Measurements from ENCODE around the gene SNAI3.

SNAI3 gene

GRCh38 chr16:88721236-88721635 is 34.9 kb upstream of the SNAI3 start:
- DNase-seq = no peak

GRCh38 chr16:88720396-88720970 is 34.2 kb upstream of the SNAI3 start:
- DNase-seq = no peak

DNA sequence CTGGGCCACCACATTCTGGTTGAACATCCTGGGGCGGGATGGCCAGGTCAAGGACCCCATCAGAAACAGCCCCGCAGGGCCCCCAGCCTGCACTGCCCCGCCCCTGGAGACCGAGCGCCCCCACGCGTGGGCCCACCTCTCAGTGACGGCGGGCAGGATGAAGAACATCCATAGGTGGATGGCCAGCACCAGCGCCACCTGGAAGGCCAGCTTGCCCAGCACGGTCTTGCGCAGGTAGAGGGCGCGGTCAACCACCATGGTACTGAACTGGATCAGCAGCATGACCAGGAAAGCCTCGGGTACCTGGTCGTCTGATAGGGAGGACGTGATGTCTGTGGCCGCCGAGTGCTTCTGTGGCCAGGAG is 33.6 kb upstream of the SNAI3 start:
- DNase-seq = no peak

DNA sequence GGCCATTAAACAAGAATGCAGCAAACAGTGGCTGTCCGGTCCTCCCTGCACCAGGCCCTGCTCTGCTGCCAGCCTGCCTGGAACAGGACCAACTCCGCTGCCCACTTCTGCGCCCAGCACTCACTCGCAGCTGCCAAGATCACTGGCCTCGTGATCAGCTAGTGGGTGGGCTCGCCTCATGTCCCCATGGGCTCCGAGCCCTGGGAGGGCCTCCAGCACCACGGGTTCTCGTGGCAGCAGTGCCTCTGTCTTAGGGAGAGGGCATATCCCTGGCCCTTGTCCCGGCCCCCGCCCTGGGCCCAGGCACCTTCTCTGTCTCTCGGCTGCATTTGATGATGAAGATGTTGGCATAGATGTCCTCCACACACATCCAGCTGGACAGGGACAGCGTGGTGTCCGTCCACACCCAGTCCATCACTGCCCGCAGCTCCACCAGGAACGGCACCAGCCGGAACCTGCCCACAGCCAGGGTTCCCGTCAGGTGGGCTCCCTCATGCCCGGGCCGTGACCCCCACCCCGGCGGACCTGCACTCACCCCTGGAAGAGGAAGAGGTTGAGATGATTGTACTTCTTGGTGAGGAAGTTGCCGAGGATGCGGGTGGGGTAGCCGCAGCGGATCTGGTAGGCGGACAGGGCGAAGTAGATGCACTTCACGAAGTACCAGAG is 33.1 kb upstream of the SNAI3 start:
- DNase-seq = no peak

DNA sequence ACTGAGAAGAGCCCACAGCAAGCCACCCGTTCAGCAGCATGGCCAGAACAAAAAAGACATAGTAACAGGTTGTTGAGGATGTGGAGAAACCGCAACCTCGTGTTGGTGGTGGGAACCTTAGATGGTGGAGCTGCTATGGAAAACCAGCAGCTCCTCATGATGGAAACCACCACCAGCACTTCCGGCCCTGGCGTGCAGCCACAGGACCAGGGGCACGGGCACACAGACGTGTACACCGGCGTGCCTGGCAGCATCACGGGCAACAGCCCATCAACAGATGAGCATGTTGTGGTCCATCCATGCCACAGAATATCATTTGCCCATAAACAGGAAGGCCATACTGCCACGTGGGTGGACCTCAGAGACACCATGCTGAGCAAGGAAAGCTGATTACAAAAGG is 31.9 kb upstream of the SNAI3 start:
- no peak for DNase-seq

DNA sequence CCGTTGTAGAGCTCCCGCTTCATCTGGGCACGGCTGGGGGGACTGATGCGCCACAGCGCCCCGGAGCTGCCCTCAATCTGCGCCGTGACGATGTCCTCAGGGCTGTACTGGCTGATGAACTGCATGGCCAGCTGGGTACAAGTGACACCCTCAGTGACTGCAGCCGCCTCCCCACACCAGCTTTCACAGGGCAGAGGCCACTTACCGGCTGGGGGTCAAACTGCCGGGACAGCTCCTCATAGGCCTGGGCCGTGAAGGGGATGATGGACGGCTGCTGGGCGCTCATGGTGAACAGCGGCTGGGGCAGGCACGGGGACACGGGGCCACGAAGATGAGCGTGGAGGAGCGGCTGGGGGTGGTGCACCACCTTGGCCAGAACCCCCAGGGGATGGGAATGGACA is 30.3 kb upstream of the SNAI3 start:
- no peak for DNase-seq

- DNase-seq = no peak
Measured at GRCh38 chr16:88716201-88716600, 29.9 kb upstream of the SNAI3 start.

DNA sequence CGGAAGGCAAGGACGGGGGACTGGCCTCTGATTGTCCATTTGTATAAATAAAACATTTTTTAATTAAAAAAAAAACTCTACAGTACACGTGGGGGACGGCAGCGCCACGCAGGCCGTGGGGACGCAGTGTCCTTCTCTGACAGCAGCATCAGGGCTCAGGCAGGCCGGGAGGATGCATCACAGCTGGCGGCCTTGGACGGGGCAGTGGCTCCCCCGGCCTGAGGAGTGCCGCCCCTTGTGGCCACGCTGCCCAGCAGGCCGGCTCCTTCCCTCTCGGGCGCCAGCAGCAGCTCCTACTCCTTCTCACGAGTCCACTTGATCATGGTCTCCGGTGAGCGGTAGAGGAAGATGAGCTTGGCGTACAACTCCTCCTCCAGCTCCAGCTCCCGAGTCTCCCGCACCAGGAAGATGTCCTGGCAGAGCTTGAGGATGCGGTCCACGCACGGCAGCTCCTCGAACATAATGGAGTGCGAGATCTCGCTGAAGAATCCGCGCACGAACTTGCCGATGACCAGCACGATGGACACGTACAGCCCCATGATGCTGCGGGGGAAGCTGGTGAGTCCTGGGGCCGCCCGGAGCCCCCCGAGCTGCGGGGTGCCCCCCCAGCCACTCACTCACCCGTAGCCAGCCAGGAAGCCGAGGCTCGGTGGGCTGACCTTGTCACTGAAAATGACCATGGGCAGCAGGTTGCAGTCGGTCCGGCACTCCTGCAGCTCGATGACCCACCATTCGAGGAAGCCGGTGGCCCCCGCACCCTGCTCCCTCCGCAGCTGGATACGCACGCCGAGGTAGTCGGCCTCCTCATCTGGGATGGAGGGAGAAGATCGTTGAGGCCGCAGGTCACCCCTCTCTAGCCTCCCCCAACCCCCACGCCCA is 29.2 kb upstream of the SNAI3 start:
- DNase-seq = no peak

GRCh38 chr16:88714420-88715302 is 28.4 kb upstream of the SNAI3 start:
- DNase-seq = no peak

DNA sequence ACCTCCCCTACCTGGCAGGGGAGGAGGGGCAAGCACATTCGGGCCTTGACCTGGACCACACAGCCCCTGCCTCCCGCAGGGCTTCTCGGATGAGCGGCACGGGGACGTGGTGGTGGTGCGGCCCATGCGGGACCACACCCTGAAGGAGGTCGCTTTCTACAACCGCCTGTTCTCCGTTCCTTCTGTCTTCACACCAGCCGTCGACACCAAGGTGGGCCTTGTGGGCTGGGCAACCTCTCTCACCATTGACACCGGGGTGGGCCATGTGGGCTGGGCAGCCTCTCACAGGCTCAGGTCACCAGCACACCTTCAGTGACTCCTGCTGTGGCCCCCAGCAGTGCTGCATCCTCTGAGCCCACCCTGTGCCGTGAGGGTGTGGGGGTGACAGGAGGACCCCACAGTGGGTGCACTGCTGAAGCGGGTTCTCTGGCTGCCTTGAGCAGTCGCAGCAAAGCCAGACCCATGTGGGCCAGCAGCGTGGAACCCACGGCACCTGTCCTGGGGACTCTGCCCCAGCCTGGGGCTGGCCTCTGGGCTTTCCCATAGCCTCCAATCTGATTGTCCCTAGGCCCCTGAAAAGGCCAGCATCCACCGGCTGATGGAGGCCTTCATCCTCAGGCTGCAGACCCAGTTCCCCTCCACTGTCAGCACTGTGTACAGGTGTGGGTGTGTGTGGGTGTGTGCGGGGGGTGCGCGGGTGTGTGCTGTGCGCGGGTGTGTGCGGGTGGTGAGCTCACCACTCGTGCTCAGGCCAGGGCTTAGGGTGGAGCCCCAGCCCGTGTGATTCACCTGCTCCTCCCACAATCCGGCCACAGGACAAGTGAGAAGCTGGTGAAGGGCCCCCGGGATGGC is 27.5 kb upstream of the SNAI3 start:
- DNase-seq = no peak

GRCh38 chr16:88713054-88713453 is 26.7 kb upstream of the SNAI3 start:
- DNase-seq = no peak

- no peak for DNase-seq
Measured at GRCh38 chr16:88712362-88712979, 26.2 kb upstream of the SNAI3 start.

GRCh38 chr16:88711750-88712340 is 25.5 kb upstream of the SNAI3 start:
- DNase-seq = no peak

DNA sequence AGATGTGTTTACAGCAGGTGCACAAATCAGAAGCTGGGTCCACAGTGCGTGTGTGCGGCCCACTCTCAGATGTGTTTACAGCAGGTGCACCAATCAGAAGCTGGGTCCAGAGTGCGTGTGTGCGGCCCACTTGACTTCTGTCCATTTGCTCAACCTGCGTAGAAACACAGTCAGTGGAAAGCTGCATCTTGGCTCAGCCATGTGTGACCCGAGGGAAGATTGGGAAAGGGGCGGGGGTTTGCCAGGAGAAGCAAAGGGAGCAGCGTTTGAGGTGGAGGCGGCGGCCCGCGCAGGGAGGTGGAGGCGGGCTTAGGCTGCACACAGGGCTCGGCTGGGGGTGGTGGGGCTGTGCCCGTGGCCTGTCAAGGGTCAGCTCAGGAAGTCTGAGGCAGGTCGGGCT is 24.2 kb upstream of the SNAI3 start:
- no peak for DNase-seq

DNA sequence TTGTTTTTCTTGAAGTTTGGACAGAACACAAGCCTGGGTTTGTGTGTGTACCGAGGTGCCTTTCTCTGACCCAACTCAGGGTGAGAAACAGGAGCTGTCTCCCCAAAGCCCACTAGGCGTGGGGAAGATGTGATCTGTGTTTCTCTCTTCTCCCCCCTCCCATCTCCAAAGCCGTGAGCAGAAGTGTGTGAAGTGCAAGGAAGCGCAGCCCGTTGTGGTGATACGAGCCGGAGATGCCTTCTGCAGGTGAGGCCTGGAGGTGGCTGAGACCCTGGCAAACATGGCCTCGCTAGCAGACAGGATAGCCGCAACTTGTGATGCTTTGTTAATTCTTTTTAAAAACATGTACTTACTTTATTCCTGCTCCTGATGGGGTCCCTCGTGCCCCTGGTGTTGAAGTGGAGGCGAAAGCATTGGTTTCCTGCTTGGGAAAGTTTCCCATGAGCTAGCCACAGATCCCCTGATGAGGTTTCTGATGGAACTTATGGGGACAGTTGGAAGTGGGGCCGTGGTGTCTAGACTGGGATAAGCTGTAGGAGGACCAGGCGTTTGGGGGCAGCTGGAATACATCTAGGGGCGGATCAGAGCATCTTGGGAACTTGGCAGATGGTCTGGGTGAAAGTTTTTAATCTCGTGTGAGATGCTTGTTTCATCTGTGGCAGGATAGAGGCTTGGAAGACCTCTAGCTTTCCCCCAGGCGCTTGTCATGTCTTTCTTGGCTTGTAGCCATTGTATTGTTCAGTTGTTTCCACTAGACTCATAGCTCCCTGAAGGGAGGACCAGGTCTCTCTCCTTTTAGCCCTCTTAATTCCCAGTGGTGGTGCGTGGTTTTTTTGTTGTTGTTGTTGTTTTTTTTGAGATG is 20.9 kb upstream of the SNAI3 start:
- no peak for DNase-seq

DNA sequence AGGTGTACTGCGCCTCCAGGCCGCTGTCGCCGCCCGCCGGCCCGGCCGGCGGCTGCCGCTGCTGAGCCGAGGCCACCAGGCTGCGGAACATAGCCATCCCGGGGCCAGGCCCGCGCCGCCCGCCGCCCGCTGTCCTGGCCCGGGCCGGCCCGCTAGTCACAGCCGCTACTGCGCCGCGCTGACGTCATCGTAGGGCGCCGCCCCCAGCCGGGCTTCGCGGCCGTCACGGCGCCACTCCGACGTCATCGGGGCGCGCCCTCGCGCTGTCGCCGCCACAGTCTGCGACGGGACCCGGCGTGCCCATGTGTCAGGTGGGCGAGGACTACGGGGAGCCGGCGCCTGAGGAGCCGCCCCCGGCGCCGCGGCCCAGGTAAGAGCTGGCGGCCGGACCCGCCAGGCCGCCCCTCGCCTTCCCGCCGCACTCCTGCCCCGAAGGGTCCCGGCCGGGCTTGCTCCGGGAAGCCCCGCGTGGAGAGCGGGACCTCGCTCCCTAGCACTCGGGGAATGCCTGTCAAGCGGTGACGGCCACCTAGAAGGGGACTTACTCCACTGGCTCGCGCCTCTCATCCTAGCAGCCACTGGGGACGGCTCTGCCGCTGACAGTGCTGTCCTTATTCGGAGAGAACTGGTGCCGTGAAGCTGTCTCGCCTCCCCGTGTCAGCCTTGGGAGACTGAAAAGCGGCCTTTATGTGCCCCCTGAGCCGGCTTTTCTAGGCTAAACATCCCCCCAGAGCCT is 20.1 kb upstream of the SNAI3 start, which contains the start of the genes CTU2 and RNF166:
TSS of gene CTU2 (plus strand) at position 275 of the 736 bp plus-strand sequence. CDS start at position 303, 28 bp downstream.
TSS of gene RNF166 (minus strand) at position 180 of the 736 bp plus-strand sequence. CDS start at position 97, 83 bp downstream.
- peak; percentile 92 to 97 for DNase-seq

DNA sequence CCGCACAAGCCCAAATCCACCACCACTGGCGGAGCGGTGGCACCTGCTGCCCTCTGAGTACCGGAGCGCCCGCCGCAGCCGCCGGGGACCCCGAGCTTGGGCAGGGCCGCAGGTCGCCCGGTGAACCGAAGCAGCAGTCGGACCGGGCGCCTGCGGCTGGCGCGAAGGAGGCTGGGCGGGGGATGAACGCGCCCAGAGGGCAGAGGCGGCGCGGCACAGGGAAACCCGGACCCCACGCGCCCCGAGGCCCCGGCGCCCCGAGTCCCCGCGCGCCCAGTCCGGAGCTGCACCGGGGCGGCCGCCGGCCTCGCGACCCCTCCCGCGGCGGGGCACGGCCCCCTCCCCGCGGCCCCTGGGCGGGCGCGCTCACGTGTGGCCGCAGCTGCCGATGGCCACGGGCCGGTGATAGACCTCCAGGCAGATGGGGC is 19.5 kb upstream of the SNAI3 start:
- DNase-seq = no peak

DNA sequence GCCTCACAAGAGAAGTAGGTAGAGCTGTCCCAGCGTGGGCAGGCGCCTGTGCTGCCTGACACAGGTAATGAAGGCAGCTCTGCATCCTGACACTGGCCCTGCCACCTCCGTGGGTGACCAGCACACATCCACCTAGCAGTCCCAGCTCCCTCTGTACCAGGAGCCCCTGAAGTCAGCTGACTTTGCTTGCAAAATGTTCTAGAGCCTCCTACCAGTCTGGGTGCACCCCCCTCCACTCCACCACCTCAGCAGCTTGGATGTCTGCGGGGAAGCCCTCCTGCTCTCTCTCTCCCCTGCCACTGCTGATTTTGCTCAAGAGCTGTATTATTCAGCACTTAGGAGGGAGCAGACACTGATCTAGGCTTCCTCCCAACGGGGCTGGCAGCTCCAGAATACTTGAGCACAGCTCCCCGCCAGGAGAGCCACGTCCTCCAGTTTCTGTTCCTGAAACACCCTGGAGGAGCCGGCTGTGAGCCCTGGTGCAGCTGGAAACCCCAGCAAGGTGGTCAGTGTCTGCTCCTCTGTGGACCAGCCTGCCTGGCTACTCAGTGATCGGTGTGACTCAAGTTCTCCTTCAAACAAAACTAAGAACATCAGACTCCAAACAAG is 18.9 kb upstream of the SNAI3 start:
- no peak for DNase-seq

Measured in stimulated activated CD4-positive, alpha-beta T cell treated with anti-CD3 and anti-CD28 coated beads, Interleukin-2, amount 100 ng/mL, for 48 hours (primary cell).